LNCaP clone FGC (cell line): ENCODE data around the gene KNDC1.

Experiments
- DNase-seq: peaks from one replicate; pipeline ENCODE4 v3.0.0-alpha.2; 2011; ENCODE audit warnings: low read depth
- H3K4me3 ChIP-seq: 2 replicates; pipeline ENCODE4 v1.5.1; 2011; ENCODE audit warnings: mild to moderate bottlenecking, low read depth, low read length, control low read depth
- TF ChIP-seq, protein P1 (sequence below): IDR thresholded peaks from 2 replicates; pipeline ENCODE4 v1.5.1; 2012; ENCODE audit warnings: mild to moderate bottlenecking; ENCODE audit not compliant: control insufficient read depth, insufficient read depth; ENCODE audit errors: extremely low read depth

Gene KNDC1

DNA sequence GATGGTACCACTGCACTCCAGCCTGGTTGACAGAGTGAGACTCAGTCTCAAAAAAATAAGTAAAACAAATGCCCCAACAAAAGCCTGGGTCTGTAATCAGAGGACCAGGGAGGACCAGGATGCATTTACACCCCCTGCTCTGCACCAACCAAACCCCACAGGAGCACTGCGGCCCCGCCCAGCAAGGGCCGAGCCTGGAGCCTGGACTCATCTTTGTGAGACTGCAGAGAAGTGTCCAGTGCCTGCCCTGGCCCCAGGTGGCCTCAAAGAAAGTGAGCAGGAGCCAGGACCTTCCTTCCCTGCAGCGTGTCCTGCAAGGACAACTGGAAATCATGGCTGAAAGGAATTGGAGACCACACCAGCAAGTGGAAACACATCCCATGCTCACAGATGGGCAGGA is 31.6 kb downstream of the KNDC1 start:
- no peak overlapping the region for H3K4me3 ChIP-seq
- TF ChIP-seq, protein P1, sequence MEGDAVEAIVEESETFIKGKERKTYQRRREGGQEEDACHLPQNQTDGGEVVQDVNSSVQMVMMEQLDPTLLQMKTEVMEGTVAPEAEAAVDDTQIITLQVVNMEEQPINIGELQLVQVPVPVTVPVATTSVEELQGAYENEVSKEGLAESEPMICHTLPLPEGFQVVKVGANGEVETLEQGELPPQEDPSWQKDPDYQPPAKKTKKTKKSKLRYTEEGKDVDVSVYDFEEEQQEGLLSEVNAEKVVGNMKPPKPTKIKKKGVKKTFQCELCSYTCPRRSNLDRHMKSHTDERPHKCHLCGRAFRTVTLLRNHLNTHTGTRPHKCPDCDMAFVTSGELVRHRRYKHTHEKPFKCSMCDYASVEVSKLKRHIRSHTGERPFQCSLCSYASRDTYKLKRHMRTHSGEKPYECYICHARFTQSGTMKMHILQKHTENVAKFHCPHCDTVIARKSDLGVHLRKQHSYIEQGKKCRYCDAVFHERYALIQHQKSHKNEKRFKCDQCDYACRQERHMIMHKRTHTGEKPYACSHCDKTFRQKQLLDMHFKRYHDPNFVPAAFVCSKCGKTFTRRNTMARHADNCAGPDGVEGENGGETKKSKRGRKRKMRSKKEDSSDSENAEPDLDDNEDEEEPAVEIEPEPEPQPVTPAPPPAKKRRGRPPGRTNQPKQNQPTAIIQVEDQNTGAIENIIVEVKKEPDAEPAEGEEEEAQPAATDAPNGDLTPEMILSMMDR: no peak
- no peak for DNase-seq

GRCh38 chr10:133194151-133194550 is 34.1 kb downstream of the KNDC1 start:
- DNase-seq: no peak
- H3K4me3 ChIP-seq: no peak overlapping the region
- TF ChIP-seq, protein P1: no peak

- no peak overlapping the region for H3K4me3 ChIP-seq
- TF ChIP-seq, protein P1: no peak
- no peak for DNase-seq
Measured at GRCh38 chr10:133195096-133195495, 35.1 kb downstream of the KNDC1 start.

DNA sequence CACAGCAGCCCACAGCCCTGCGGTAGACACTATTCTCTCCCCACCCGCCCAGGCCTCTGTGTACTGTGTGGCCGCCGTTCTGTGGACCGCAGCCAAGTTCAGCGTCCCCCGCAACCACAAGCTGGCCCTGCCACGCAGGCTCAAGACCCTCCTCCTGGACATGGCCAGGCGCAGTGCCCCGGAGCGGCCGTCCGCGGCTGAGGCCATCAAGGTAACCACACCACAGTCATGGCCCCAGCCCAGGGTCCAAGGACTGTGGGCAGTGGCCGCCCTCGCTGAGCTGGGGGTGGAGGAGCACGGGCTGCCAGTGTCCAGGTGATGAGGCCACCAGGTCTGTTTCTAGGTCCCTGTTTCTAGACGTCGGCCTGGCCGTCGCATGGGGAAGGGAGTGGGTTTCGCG is 35.6 kb downstream of the KNDC1 start:
- no peak overlapping the region for H3K4me3 ChIP-seq
- no peak for DNase-seq
- TF ChIP-seq, protein P1: no peak

DNA sequence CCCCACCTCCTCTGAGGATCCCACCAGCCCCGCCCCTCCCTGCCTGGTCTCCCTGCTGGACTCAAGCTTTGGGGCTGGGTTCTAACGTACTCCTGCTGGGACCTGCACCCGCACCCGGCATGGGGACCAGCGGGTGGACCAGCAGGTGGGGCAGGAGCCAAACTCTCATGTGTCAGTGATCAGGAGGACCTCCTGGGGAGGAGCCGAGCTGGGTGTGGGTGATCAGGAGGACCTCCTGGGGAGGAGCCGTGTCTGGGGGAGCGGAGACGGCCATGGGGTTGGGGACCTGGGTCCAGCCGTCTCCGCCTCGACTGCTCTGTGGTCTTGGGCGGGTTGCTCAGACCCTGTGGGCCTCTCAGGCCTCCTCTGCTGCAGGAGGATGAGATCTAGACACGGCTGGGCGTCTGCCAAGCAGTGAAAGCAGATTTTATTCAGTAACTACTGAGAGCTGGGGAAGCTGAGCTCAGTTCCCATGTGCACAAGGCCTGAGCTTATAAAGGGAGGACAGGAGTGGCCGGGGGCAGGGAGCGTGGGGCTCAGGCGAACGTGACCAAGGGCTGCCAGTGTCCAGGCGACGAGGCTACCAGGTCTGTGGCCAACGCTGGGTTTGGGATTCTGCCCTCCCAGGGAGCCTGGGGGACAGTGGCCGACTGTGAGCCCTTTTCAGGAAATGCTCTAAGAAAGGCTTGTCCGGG is 36.3 kb downstream of the KNDC1 start:
- no peak for DNase-seq
- TF ChIP-seq, protein P1: no peak
- H3K4me3 ChIP-seq: no peak overlapping the region

GRCh38 chr10:133196936-133197758 is 37.1 kb downstream of the KNDC1 start:
- H3K4me3 ChIP-seq: no peak overlapping the region
- TF ChIP-seq, protein P1: no peak
- no peak for DNase-seq
